ENCODE data around the gene HSF2BP.

HSF2BP gene

GRCh38 chr21:43645976-43646375 is 13.3 kb downstream of the HSF2BP start:
- no peaks in the 10 kb centered on the region for H3K36me3 ChIP-seq (ENCODE audit: control insufficient read depth, insufficient read depth, low read length, severe bottlenecking)
- H3K9me3 ChIP-seq (ENCODE audit: control insufficient read depth, low read length), result no peaks in the 10 kb centered on the region
- H3K4me1 ChIP-seq (ENCODE audit: control insufficient read depth, insufficient read depth, low read length), result peaks cover 16% of the 10 kb centered on the region
- peak overlapping the region; percentile 56 for H3K4me3 ChIP-seq (ENCODE audit: low read length)
- no peak for DNase-seq (ENCODE audit: low read depth)
- H3K27me3 ChIP-seq (replicated peaks; ENCODE audit: control insufficient read depth, insufficient read depth, low read length), result no peaks in the 10 kb centered on the region
- H3K9ac ChIP-seq (ENCODE audit: low read length), result peak overlapping the region; percentile 69

GRCh38 chr21:43645136-43645891 is 14.0 kb downstream of the HSF2BP start:
- Histone ChIP-seq H3K36me3 (ENCODE audit: control insufficient read depth, insufficient read depth, low read length, severe bottlenecking) (no peaks in the 10 kb centered on the region), H3K9ac (ENCODE audit: low read length) (peak overlapping the region; percentile 69), H3K4me3 (ENCODE audit: low read length) (peak overlapping the region; percentile 56), H3K27me3 (replicated peaks; ENCODE audit: control insufficient read depth, insufficient read depth, low read length) (no peaks in the 10 kb centered on the region), H3K4me1 (ENCODE audit: control insufficient read depth, insufficient read depth, low read length) (peaks cover 19% of the 10 kb centered on the region), H3K9me3 (ENCODE audit: control insufficient read depth, low read length) (no peaks in the 10 kb centered on the region)
- DNase-seq (ENCODE audit: low read depth), result peak; percentile 82

DNA sequence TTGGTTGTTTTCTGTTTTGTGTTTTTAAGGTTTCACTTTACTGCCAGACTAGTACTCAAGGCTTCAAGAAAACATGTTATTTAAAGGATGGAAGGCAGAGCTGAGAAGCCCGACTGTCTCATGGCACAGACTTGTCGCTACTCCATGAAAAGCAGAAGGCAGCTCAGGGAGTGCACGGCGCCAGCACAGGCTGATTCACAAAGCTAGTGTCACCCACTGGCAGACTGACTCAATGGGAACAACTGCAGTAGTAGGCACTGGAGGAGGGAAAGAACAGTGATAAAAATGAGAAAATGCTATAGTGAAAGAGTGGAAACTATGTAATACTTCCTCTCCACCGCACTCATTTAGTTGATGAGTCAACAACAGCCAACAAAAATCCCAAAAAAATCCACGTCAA is 14.7 kb downstream of the HSF2BP start:
- Histone ChIP-seq H3K9me3 (ENCODE audit: control insufficient read depth, low read length) (no peaks in the 10 kb centered on the region), H3K27me3 (replicated peaks; ENCODE audit: control insufficient read depth, insufficient read depth, low read length) (no peaks in the 10 kb centered on the region), H3K4me3 (ENCODE audit: low read length) (no peak overlapping the region), H3K36me3 (ENCODE audit: control insufficient read depth, insufficient read depth, low read length, severe bottlenecking) (no peaks in the 10 kb centered on the region), H3K9ac (ENCODE audit: low read length) (peak overlapping the region; percentile 7), H3K4me1 (ENCODE audit: control insufficient read depth, insufficient read depth, low read length) (peaks cover 26% of the 10 kb centered on the region)
- peak; percentile 52 for DNase-seq (ENCODE audit: low read depth)

DNA sequence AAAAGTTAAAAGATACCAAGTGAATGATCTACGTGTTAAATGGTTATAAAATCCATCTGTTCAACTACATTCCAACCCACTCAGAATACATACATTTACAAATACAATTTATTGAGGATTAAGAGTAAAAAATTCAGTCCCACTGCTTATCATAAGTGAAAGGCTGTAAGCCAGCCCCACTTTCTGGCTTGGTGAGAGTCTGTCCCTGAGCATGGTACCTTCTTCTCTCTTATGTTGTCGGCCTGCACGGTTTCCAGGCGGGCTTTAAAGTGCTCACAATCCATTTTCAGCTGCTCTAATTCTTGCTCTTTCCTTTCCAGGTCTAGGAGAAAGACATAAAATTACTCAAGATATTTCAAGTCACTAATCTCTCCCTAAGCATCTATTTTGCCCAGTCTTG is 15.2 kb downstream of the HSF2BP start:
- Histone ChIP-seq H3K4me3 (ENCODE audit: low read length) (no peak overlapping the region), H3K9me3 (ENCODE audit: control insufficient read depth, low read length) (no peaks in the 10 kb centered on the region), H3K27me3 (replicated peaks; ENCODE audit: control insufficient read depth, insufficient read depth, low read length) (no peaks in the 10 kb centered on the region), H3K36me3 (ENCODE audit: control insufficient read depth, insufficient read depth, low read length, severe bottlenecking) (no peaks in the 10 kb centered on the region), H3K9ac (ENCODE audit: low read length) (no peak overlapping the region), H3K4me1 (ENCODE audit: control insufficient read depth, insufficient read depth, low read length) (peaks cover 31% of the 10 kb centered on the region)
- no peak for DNase-seq (ENCODE audit: low read depth)

DNA sequence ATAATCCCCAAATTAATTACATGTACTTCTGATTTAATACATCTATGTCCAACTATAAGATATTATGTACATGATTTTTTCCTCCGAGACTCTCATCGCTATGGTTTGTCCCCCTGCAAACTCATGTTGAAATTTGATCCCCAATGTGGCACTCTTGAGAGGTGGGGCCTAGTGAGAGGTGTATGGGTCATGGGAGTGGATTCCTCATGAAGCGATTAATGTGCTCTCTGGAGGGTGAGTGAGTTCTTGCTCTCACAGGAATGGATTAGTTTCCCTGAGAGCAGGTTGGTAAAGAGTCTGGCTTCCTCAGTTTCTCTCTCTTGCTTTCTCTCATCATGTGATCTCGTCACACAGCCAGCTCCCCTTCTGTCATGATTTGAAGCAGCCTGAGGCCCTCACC is 16.1 kb downstream of the HSF2BP start:
- no peaks in the 10 kb centered on the region for H3K9me3 ChIP-seq (ENCODE audit: control insufficient read depth, low read length)

GRCh38 chr21:43640400-43640799 is 18.9 kb downstream of the HSF2BP start:
- Histone ChIP-seq H3K9ac (ENCODE audit: low read length) (peak overlapping the region; percentile 23), H3K4me3 (ENCODE audit: low read length) (peak overlapping the region; percentile 25), H3K36me3 (ENCODE audit: control insufficient read depth, insufficient read depth, low read length, severe bottlenecking) (no peaks in the 10 kb centered on the region), H3K4me1 (ENCODE audit: control insufficient read depth, insufficient read depth, low read length) (peaks cover 26% of the 10 kb centered on the region), H3K9me3 (ENCODE audit: control insufficient read depth, low read length) (no peaks in the 10 kb centered on the region), H3K27me3 (replicated peaks; ENCODE audit: control insufficient read depth, insufficient read depth, low read length) (no peaks in the 10 kb centered on the region)
- peak; percentile 19 for DNase-seq (ENCODE audit: low read depth)

More for the DNA sequence above, 16.1 kb downstream of the HSF2BP start:
- Histone ChIP-seq H3K36me3 (ENCODE audit: control insufficient read depth, insufficient read depth, low read length, severe bottlenecking) (no peaks in the 10 kb centered on the region), H3K4me3 (ENCODE audit: low read length) (no peak overlapping the region), H3K4me1 (ENCODE audit: control insufficient read depth, insufficient read depth, low read length) (peaks cover 32% of the 10 kb centered on the region), H3K27me3 (replicated peaks; ENCODE audit: control insufficient read depth, insufficient read depth, low read length) (no peaks in the 10 kb centered on the region), H3K9ac (ENCODE audit: low read length) (no peak overlapping the region)
- DNase-seq (ENCODE audit: low read depth), result no peak

DNA sequence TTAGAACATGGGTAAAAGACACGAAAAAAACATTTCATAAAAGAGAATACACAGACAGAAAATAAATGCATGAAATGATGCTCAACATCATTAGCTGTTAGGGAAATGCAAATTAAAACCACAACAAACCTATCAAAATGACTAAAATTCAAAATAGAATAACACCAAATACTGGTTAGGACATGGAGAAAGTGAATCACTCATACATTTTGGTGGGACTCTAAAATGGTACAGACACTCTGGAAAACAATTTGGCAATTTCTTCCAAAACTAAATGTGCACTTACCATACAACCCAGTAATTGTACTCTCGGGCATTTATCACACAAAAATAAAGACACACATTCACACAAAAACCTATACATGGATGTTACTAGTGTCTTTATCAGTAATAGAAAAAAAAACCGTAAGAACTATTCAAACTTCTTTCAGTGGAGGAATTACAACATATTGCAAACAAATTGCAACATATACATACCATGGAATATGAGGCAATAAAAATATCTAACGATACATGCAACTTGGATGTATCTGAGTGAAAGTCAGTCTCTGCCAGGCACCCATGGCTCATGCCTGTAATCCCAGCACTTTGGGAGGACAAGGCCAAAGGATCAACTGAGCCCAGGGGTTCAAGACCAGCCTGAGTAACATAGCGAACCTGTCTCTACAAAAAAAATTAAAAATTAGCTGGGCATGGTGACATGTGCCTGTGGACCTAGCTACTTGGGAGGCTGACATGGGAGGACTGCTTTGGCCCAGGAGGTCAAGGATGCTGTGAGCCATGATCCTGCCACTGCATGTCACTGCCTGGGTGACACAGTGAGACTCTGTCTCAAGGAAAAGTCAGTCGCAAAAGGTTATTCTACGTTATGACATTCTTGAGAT is 19.6 kb downstream of the HSF2BP start:
- Histone ChIP-seq H3K9me3 (ENCODE audit: control insufficient read depth, low read length) (no peaks in the 10 kb centered on the region), H3K27me3 (replicated peaks; ENCODE audit: control insufficient read depth, insufficient read depth, low read length) (no peaks in the 10 kb centered on the region), H3K36me3 (ENCODE audit: control insufficient read depth, insufficient read depth, low read length, severe bottlenecking) (no peaks in the 10 kb centered on the region), H3K9ac (ENCODE audit: low read length) (peak overlapping the region; percentile 23), H3K4me3 (ENCODE audit: low read length) (peak overlapping the region; percentile 25), H3K4me1 (ENCODE audit: control insufficient read depth, insufficient read depth, low read length) (peaks cover 19% of the 10 kb centered on the region)
- DNase-seq (ENCODE audit: low read depth), result peak; percentile 92

GRCh38 chr21:43637530-43638158 is 21.6 kb downstream of the HSF2BP start:
- Histone ChIP-seq H3K36me3 (ENCODE audit: control insufficient read depth, insufficient read depth, low read length, severe bottlenecking) (no peaks in the 10 kb centered on the region), H3K4me3 (ENCODE audit: low read length) (no peak overlapping the region), H3K9ac (ENCODE audit: low read length) (no peak overlapping the region), H3K27me3 (replicated peaks; ENCODE audit: control insufficient read depth, insufficient read depth, low read length) (no peaks in the 10 kb centered on the region), H3K9me3 (ENCODE audit: control insufficient read depth, low read length) (no peaks in the 10 kb centered on the region), H3K4me1 (ENCODE audit: control insufficient read depth, insufficient read depth, low read length) (peaks cover 15% of the 10 kb centered on the region)
- DNase-seq (ENCODE audit: low read depth), result no peak

- H3K9ac ChIP-seq (ENCODE audit: low read length), result no peak overlapping the region
- no peaks in the 10 kb centered on the region for H3K27me3 ChIP-seq (replicated peaks; ENCODE audit: control insufficient read depth, insufficient read depth, low read length)
- no peaks in the 10 kb centered on the region for H3K9me3 ChIP-seq (ENCODE audit: control insufficient read depth, low read length)
- H3K4me1 ChIP-seq (ENCODE audit: control insufficient read depth, insufficient read depth, low read length), result peaks cover 14% of the 10 kb centered on the region
- H3K36me3 ChIP-seq (ENCODE audit: control insufficient read depth, insufficient read depth, low read length, severe bottlenecking), result no peaks in the 10 kb centered on the region
- no peak for DNase-seq (ENCODE audit: low read depth)
- H3K4me3 ChIP-seq (ENCODE audit: low read length), result no peak overlapping the region
Measured at GRCh38 chr21:43635436-43635835, 23.9 kb downstream of the HSF2BP start.

DNA sequence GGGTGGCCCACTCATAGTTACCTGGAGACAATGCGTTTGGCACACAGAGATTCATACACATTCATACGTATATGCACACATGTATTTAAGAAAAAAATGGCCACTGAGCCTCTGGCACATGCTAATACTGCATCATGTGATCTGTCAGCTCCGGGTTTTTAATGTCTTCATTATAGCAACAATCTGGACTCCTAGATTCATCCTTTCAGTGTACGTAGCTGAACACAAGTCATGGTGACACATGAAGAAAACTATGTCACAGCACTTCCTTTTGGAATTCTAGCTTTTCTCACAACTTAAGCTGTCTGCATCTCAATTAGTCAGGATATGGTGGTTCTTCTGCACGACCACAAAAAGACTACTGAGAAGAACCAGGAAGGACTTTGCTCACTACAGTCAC is 24.7 kb downstream of the HSF2BP start:
- DNase-seq (ENCODE audit: low read depth), result no peak

DNA sequence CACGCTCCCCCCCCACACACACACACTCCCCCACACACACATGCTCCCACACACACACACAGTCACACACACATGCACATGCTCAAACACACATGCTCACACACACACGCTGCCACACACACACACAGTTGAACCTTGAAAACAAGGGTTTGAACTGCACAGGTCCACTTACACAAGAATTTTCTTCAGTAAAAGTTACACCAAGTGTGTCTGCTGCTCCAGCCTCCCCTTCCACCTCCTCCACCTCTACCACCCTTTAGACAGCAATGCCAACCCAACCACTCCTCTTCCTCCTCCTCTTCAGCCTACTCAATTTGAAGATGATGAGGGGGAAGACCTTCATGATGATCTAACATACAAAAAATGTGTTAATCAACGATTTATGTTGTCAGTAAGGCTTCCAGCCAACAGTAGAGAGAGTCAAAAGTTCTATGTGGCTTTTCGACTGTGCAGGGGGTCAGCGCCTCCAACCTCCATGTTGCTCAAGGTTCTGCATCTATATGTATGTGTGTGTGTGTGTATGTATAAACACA is 26.8 kb downstream of the HSF2BP start:
- DNase-seq (ENCODE audit: low read depth), result no peak
- H3K9me3 ChIP-seq (ENCODE audit: control insufficient read depth, low read length), result peaks cover 8% of the 10 kb centered on the region
- H3K27me3 ChIP-seq (replicated peaks; ENCODE audit: control insufficient read depth, insufficient read depth, low read length), result no peaks in the 10 kb centered on the region
- H3K9ac ChIP-seq (ENCODE audit: low read length), result no peak overlapping the region
- no peak overlapping the region for H3K4me3 ChIP-seq (ENCODE audit: low read length)
- no peaks in the 10 kb centered on the region for H3K36me3 ChIP-seq (ENCODE audit: control insufficient read depth, insufficient read depth, low read length, severe bottlenecking)
- peaks cover 7% of the 10 kb centered on the region for H3K4me1 ChIP-seq (ENCODE audit: control insufficient read depth, insufficient read depth, low read length)

More for the DNA sequence above, 24.7 kb downstream of the HSF2BP start:
- Histone ChIP-seq H3K4me1 (ENCODE audit: control insufficient read depth, insufficient read depth, low read length) (peaks cover 6% of the 10 kb centered on the region), H3K9ac (ENCODE audit: low read length) (no peak overlapping the region), H3K4me3 (ENCODE audit: low read length) (no peak overlapping the region), H3K9me3 (ENCODE audit: control insufficient read depth, low read length) (no peaks in the 10 kb centered on the region), H3K27me3 (replicated peaks; ENCODE audit: control insufficient read depth, insufficient read depth, low read length) (no peaks in the 10 kb centered on the region), H3K36me3 (ENCODE audit: control insufficient read depth, insufficient read depth, low read length, severe bottlenecking) (no peaks in the 10 kb centered on the region)

Measured in adipocyte (in vitro differentiated cells).